ENCODE results near the gene TEKTIP1. TPM values are rescaled to one million over a fixed set of nuclear protein-coding genes. Genes with fewer than 3 reads are reported as not detected.

The TEKTIP1 gene
- not detected for total RNA-seq

DNA sequence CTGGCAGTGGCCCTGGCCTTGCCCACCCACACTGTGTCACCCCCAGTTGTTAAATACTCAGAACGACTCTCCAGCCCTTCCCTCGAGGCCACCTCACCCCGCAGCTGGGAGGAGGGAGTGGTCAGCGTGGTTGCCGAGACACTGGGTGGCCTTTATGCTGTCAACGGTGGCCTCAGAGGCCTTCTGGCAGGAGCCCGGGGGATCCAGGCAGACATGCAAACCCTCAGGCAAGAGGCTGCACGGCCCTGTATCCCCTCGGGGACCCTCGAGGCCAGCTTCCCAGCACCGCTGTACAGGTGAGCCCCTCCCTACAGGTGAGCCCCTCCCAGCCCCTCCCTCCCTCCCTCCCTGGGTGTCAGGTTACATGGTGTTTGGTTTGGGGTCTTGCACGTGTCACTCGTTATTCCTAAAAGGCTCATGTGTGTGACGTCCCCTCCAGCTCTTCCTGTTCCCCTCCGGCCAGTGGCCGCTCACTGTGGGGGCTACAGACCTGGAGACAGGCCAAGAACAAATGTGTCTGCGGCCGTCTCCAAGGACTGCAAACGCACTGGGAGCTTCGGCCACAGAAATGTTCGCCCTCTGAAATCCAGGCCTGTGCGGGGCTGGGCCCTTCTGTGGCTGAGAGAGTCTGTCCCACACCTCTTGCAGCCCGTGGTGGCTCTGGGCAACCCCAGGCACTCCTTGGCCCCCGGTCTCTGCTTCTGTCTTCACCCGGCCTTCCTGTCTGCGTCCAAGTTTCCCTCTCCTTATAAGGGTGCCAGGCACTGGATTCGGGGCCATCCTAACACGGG lies at the start of gene TEKTIP1:
TEKTIP1 (plus strand) TSS at position 210 of the 791 bp plus-strand sequence; CDS start at position 214, 4 bp downstream.
- no peak for DNase-seq

DNA sequence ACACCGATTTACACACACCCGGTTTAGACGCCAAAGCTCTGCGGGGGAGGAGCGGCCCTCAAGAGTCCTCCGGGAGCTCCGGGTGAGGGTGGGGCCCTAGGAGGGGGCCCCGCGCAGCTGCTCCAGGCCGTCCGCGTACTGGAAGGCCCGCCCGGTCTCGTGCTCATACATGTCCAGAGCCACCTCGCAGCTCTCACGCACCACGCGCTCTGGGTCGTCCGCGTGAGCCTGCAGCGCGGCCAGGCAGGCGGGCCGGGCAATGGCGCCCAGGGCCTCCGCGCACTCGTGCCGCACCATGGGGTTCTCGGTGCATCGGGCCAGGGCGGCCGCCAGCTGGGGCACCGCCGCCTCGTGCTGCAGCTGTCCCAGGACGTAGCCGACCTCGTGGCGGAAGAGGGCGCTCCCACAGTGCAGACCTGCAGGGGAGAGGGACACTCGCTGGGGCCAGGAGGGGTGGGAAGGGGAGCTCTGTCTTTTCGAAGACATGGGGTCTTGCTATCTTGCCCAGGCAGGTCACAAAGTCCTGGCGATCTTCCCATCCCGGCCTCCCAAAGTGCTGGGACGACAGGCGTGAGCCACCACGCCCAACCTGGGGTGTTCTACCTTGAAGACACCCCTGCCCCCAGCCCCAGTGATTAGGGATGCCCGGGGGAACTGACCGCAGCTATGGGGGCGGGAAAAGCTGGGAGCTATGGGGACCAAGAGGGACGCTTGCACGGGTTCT lies 47.4 kb upstream of the TEKTIP1 start:
- DNase-seq, result no peak

DNA sequence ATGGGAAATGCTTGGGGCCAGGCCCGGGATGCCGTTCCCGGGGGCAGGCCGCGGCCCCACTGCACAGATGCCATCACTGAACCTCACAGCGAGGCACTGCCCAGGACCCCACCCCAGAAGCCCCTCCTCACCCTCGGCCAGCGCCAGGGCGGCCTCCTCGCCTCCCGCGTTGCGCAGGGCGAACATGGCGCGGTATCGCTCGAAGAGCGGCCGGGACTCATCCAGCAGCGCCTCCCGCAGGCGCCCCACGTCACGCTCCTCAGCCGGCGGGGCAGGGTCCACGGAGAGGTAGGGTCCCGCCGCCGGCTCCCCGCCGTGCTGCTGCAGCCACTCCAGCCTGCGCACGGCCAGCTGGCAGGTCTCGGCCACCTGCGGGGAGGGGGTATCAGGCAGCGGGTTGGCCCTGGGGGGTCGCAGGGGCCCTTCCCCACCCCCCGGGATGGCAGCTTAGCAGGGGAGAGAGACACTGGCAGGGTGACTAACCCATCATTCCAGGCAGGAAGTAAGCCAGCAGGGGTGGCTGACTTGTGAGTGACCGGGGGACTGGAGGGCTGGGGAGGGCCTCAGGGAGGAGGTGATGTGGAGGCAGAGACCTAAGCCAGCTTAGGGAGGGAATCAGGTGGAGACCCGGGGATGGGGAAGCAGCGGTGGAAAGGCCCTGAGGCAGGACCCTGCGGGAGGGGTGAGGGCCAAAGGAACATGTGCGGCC lies 46.7 kb upstream of the TEKTIP1 start:
- no peak for DNase-seq

DNA sequence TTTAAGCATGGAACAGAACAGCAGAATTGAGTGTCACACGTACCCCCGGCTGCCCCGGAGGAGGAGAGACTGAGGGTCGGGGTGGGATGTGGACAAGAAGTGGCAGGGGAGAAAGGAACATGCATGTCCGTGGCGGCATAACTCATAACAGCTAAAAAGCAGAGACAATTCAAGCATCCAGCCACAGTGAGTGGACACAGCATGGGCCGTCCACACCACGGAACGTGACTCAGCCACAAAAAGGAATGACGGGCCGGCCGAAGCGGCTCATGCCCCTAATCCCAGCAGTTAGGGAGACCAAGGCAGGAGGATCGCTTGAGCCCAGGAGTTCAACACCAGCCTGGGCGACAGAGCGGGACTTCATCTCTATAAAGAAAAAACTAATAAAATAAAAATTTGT lies 46.1 kb upstream of the TEKTIP1 start:
- DNase-seq, result no peak

DNA sequence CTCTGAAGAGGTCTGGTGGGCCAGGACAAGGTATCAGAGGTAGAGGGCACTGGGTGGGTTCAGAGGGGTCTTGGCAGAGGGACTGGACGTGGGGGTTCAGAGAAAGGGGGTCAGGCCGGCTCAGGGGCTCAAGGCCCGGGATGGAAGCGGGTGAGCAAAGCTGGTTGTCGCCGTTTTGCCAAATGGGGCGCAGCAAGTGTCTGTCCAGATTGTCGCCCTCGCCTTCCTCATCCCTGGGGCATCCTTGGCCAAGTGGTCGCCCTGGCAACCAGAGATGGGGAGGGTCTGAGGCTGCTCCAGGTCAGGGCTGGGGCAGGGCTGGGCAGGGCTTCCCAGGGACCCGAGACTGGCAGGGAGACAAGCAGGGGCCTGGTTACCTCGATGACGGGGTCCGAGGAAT lies 45.3 kb upstream of the TEKTIP1 start:
- DNase-seq, result no peak

DNA sequence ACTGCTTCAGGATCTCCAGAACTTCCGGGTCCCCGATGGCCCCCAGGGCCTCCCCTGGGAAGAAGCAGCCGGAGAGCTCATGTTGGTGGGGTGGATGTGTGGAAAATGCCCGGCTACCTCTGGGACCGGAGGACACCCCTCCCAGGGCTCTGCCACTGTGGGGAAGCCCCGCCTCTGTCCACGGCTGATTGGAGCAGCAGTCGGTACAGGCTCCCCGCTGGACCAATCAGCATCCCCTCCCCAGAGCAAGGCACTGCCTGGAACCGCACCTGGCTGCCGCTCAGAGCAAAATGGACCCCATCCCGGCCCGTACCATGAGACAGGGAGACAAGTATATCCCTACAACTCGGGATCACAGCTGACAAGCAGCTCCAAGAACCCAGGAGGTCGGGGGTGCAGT lies 44.9 kb upstream of the TEKTIP1 start:
- peak; percentile 86 for DNase-seq

DNA sequence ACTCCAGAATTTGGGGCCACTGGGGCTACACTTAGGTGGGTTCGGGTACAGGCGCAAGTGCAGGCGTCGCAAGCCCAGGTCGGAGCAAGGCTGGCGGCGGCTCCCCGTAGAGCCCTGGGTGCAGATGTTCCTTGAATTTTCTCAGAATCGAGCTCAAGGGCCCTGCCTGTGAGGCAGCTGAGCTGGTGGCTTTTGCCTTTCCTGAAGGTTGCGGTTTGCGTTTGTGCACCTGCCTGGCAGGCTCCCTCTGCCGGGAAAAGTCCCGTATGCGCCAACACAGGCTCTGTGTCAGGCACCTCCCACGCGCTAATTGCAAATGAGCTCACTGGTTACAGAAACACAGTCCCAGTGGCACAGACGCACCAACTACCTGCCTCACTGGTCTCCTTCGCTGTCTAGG lies 44.4 kb upstream of the TEKTIP1 start:
- no peak for DNase-seq

DNA sequence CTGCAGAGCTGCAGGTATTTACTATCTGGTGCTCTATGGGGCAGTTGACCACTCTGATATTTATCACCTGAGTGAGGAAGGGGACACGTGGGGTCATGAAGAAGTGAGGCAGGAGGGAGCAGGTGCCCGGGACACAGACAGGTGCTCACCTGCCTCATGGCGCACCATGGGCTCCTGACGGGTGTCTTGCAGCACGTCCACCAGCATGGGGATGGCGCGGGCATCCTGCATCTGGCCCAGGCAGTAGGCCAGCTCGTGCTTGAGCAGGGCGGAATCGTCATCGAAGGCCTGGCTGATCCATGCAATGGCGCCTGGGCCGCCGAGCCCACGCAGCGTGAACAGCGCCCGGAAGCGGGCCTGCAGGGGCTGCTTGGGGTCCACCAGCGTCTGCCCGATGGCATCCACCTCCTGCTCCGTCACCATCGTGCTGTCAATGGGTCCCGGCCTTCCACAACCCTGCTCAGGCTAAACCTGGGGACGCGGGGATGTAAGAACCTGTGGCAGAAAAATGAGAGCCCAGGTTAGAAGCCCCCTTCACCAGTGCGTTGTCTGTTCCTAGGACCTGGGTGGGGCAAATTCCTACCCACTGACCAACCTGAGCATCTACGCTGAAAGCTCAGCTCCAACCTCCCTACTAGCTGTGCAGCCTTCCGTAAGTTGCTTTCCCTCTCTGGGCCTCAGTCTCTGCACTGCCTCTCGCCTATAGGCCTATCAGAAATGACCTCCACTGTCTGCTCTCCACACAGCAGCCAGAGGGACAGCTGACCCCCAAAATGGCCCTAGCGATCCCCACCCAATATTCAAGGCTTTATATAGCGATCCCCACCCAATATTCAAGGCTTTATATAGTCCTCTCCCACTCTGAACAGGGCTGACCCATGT lies 42.3 kb upstream of the TEKTIP1 start:
- DNase-seq, result no peak

DNA sequence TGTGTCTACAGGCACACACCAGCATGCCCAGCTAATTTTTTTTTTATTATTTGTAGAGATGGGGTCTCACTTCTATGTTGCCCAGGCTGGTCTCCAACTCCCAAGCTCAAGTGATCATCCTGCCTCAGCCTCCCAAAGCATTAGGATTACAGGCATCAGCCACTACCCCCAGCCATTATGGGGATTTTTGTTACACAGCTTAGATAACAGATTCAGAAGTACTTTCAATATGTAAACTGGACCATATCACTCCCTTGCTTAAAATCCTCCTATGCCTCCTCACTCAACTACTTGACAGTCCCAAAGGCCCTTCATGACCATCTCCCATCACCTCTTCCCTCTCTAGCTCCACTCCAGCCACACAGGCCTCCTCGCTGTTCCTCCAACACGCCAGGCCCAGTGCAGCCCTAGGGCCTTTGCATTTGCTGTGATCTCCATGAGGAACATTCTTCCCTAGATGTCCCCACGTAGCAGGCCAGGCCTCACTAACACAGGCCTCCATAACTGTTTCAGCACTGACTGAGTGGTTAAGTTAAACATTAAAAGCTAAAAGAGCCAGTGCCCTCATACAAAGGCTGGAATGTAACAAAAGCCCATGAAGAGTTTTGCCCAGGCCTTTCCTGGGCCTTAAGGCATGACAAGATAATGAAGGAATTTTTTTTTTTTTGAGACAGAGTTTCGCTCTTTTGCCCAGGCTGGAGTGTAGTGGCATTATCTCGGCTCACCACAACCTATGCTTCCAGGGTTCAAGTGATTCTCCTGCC lies 41.0 kb upstream of the TEKTIP1 start:
- no peak for DNase-seq

DNA sequence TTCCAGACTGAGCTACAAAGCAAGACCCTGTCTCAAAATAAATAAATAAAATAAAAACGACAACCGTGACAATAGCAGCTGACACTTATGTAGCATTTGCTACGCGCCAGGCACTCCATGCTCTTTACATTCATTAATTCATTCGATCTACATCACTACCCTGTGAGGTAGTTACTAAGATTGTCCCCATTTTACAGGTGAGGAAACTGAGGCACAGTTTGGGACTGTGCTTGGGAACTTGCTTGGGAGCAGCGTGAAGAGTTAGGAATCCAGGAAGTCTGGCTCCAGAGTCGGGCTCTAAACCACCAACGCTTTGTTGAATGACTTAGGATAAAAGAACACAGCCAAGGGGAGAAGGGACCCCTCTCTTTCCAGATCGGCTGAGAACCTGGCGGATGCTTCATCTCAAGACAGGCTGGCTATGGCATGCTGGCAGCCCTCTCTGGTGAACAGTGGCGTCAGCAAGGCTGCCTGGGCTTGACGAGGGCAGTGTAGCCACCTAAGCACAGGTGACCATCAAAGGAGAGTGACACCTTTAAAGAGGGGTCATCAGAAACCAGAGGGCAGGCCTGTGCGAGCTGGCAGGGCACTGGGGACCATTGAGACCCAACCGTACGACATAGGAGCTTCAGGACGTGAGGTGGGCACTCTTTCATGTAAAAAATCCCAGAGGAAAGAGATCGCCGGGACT lies 39.1 kb upstream of the TEKTIP1 start:
- no peak for DNase-seq

DNA sequence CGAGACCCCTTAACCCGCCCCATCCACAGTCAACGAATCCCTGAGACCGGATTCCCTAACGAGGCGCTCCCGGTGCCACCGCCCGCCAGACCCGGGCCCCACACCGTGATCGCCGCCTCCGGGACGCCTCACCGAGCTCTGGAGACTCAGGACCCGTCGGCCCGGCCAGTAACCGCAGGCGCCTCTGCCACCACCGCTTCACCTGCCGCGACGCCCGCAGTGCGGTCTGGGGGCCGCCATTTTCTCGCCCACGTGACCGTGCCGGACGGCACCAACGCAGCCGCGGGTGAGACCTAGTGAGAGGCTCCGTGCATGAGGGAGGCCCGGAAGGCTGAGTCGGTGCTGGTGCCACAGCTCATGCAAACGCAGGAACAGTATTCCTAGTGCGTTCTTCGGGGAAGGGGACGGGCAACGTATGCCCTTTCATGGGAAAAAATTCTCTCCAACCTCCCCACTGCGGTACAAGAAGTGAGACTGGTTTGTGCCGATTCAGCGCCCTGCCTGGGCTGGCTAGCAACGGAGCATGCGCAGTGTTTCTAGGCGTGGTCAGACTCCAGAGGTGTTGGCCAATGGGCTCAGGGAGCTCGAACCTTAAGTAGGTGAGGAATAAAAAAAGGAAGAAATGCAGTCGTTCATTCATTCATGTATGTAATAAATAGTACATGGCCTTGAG lies 38.4 kb upstream of the TEKTIP1 start, which contains the start of gene DOHH:
DOHH (minus strand) TSS at position 246 of the 673 bp plus-strand sequence. CDS start 3,860 bp downstream, outside the sequence.
- peak; percentile 94 for DNase-seq

DNA sequence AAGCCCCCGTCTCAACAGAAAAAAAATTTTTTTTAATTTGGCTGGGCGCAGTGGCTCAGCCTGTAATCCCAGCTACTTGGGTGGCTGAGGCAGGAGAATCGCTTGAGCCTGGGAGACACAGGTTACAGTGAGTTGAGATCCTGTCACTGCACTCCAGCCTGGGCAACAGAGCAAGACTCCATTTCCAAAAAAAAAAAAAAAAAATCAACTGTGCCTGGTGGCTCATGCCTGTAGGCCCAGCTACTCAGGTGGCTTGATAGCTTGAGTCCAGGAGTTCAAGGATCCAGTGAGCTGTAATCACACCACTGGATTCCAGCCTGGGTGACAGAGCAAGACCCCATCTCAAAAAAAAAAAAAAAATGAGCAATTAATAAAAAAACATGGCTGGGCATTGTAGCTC lies 37.2 kb upstream of the TEKTIP1 start:
- DNase-seq, result no peak

DNA sequence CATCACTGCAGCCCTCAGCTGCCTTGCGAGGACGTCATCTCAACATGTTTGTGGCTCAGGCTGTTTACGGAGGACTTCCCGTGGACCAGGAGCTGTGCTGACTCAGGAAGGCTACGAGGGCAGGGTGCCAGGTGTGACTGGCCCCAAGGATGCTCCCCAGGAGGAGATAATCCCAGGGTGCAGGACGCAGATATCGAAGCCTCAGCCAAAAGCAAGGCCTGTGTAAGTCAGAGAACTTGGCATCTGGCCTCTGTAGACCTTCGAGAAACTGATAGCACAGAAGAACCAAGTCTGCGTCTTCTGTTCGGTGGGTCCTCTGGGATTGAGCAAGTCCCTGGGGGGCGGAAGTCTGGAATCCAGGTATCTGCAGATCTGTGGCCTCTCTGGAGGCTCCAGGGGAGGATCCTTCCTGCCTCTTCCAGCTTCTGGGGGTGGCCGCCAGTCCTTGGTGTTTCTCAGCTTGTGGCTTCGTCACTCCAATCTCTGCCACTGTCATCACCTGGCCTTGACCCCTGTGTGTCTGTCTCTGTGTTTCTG lies 35.9 kb upstream of the TEKTIP1 start:
- DNase-seq, result no peak

DNA sequence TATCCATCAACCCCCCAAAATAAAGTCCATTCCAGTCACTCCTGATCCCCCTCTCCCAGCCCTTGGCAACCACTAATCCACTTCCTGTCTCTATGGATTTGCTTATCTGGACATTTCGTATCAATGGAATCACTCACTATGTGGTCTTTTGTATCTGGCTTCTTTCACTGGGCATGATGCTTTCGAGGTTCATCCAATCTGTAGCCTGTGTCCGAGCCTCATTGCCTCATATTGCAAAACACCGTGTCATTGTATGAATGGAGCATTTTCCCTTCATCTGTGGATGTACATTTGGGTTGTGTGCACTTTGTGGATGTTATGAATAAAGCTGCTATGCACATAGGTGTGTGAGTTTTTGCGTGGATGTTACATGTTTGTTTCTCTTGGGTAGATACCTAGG lies 34.2 kb upstream of the TEKTIP1 start:
- DNase-seq, result no peak

DNA sequence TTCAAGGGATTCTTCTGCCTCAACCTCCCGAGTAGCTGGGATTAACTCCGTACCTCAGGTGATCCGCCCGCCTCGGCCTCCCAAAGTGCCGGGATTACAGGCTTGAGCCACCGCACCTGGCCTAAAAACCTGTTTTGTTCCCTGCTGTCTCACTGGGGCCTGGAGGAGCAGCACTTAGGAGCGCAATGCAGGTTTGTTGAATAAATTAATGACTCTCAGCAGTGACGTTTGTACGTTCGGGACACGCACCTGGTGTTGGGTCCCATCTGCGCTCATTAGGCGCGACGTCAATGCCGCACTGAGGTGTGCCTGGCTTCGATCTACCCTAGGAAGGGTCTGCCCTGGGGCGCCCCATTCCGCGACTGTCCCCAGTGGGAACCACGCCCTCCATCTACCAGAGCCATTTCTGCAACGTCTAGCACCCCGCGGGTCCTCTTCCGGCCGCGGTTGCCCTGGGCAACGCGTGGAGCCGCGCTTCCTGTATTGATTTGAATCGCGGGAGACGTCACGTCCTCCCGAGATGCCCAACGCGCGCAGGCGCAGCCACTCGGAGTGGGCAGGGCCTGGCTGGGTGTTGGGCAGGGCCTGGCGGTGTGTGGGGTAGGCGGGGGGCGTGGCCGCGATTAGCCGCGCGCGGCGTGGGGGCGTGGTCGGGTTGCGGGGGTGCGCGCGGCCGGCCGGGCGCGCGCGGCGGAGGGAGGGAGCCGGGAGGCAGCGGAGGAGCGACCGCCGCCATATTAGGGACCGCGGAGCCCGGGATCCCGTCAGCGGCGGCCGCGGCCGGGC lies 33.2 kb upstream of the TEKTIP1 start, which contains the start of gene FZR1:
FZR1 (plus strand) TSS at position 714 of the 786 bp plus-strand sequence. CDS start 16,679 bp downstream, outside the sequence.
- DNase-seq, result peak; percentile 97

DNA sequence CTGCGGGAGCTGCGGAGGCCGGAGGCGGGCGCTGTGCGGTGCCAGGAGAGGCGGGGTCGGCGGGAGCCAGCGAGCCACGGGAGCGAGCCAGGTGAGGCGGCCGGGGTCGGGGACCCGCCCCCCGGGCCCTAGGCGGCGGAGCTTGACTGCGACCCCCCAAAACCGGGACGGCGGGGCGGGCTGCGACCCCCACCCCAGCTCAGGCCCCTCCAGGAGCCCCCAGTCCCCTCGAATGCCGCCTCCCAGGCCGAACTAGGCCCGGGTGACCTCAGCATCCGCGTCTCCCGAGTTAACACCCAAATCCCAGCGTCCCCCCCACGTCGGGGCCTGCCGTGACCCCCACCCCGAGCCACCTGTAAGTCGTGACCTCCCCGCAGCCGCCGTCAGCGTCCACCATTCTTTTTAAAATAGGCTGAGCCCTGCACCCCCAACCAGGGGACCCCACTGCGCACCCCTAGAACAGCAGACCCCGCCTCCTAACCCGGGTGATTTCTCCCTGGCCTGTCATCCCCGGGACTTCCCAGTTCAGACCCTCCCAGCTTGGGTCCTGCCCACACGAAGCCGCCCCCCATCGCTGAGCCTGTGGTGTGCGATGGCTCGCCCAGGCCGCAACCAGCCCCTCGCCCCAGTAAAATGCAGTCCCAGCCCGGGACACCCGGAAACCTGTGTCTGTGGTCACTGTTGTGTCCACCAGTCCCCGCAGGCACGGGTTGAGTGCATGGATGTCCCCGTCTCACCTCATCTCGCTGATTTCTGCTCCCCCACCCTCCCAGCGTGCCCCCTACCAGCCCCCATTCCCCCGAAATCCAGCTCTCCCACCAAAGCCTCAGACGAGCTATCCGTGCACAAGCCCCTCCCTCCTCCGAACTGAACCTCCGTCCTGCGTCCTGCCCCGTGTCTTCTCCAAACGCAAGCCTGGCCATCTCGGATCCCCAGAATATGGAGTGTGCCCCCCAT lies 32.3 kb upstream of the TEKTIP1 start:
- DNase-seq, result no peak

DNA sequence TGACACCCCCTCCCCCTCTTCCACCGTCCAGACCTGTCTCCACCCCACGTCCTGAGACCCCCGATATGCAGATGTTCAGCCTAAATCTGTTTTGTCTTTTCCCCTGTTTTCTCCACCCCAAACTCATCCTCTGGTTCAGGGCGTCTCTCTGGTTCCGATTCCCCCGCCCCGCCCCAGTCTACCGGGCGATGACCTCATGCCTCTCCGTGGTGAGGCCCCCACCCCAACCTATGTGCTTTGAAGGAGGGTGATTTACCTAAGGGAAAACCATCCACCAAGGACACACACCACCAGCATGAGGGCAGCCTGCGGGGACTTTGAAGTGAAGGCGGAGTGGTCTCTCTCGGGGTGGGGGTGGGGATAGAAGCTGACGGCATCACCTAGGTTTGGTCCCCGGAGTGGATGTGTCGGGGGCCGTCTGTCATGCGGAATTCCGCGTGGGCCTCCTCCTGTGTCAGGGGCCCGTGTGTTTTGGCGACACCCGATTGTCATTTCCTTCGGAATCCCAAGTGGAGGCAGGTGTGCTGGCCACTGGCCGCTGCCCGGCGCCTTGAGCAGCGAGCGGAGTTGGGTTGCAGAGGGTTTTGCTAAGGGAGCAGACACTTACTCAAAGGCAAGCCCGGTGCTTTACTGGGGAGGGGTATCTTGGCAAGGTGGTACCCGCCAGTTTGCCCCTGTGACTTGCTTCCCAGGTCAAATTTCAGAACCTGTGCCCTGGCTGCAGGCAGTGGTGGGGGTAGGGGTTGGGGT lies 31.4 kb upstream of the TEKTIP1 start:
- no peak for DNase-seq

Measured in occipital lobe (tissue), 2 donors.